MM.1S (cell line): ENCODE data around the gene EPB41L2.

Experiments
- EZH2 ChIP-seq: fragments of 300-600 bp; sonication (generic); optimal IDR thresholded peaks from 2 replicates; pipeline ENCODE3; 2017; ENCODE audit warnings: low read depth, mild to moderate bottlenecking, antibody characterized with exemption, low read length, mixed read lengths
- EZH2phosphoT487 ChIP-seq: fragments of 300-600 bp; sonication (generic); IDR thresholded peaks from 2 replicates; pipeline ENCODE4 v1.6.1; 2018; ENCODE audit warnings: antibody characterized with exemption, low read length
- TF ChIP-seq, protein P1 (sequence below): fragments of 300-600 bp; sonication (generic); IDR thresholded peaks from 2 replicates; pipeline ENCODE4 v1.5.1; 2016; ENCODE audit warnings: antibody characterized with exemption, low read length, mixed read lengths

DNA sequence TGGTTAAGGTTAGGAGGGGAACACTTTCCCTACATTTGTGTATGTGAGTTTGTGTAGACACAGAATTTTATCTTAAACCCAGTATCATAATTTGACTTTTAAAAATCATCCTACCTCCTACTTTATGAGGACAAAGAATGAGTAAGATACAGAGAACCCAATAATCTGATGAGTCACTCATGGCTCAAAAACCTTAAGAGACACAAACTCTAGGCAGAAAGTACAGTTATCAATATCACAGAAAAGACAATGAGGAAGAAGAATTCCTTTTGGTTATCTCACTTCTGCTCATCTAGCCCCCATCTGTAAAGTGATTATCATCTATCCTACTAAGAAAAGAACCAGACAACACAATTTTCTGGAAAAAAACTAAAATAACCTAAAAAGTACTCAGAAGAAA lies 87.7 kb downstream of the EPB41L2 start:
- TF ChIP-seq, protein P1, sequence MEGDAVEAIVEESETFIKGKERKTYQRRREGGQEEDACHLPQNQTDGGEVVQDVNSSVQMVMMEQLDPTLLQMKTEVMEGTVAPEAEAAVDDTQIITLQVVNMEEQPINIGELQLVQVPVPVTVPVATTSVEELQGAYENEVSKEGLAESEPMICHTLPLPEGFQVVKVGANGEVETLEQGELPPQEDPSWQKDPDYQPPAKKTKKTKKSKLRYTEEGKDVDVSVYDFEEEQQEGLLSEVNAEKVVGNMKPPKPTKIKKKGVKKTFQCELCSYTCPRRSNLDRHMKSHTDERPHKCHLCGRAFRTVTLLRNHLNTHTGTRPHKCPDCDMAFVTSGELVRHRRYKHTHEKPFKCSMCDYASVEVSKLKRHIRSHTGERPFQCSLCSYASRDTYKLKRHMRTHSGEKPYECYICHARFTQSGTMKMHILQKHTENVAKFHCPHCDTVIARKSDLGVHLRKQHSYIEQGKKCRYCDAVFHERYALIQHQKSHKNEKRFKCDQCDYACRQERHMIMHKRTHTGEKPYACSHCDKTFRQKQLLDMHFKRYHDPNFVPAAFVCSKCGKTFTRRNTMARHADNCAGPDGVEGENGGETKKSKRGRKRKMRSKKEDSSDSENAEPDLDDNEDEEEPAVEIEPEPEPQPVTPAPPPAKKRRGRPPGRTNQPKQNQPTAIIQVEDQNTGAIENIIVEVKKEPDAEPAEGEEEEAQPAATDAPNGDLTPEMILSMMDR: no peak
- no peak for TF ChIP-seq EZH2
- TF ChIP-seq EZH2phosphoT487: no peak
